Measurements from ENCODE around the gene HSD3B7.
A peak's percentile ranks its signal among the peaks of the same experiment; 100 is the strongest.

HSD3B7 gene

GRCh38 chr16:30957456-30958174, 27.4 kb upstream of the HSD3B7 start, which contains the start of gene SETD1A:
SETD1A (plus strand) TSS chr16:30957754; CDS start chr16:30958732, 978 bp downstream.
- peak; percentile 99 for DNase-seq

- no peak for DNase-seq
Measured at GRCh38 chr16:30958175-30959079, 26.6 kb upstream of the HSD3B7 start.

- DNase-seq = no peak
Measured at GRCh38 chr16:30961384-30961783, 23.6 kb upstream of the HSD3B7 start.

GRCh38 chr16:30963925-30964511, 21.0 kb upstream of the HSD3B7 start:
- DNase-seq = no peak

GRCh38 chr16:30964574-30965226, 20.3 kb upstream of the HSD3B7 start:
- DNase-seq = no peak

- DNase-seq = no peak
Measured at GRCh38 chr16:30965436-30965835, 19.6 kb upstream of the HSD3B7 start.

GRCh38 chr16:30966033-30966619, 18.9 kb upstream of the HSD3B7 start:
- no peak for DNase-seq

GRCh38 chr16:30967795-30968194, 17.2 kb upstream of the HSD3B7 start:
- no peak for DNase-seq

GRCh38 chr16:30969246-30969842, 15.7 kb upstream of the HSD3B7 start:
- DNase-seq = no peak

- DNase-seq = no peak
Measured at GRCh38 chr16:30971298-30971697, 13.7 kb upstream of the HSD3B7 start.

GRCh38 chr16:30972872-30973271, 12.1 kb upstream of the HSD3B7 start:
- DNase-seq = no peak

- DNase-seq = no peak
Measured at GRCh38 chr16:30974348-30974747, 10.7 kb upstream of the HSD3B7 start.

GRCh38 chr16:30976486-30976885, 8.5 kb upstream of the HSD3B7 start:
- DNase-seq = no peak

GRCh38 chr16:30977502-30977901, 7.5 kb upstream of the HSD3B7 start:
- peak; percentile 32 for DNase-seq

- no peak for DNase-seq
Measured at GRCh38 chr16:30979170-30980022, 5.6 kb upstream of the HSD3B7 start.

GRCh38 chr16:30980023-30980371, 5.0 kb upstream of the HSD3B7 start:
- DNase-seq = no peak

- DNase-seq = no peak
Measured at GRCh38 chr16:30980434-30980833, 4.6 kb upstream of the HSD3B7 start.

GRCh38 chr16:30980959-30981358, 4.0 kb upstream of the HSD3B7 start:
- DNase-seq = no peak

- no peak for DNase-seq
Measured at GRCh38 chr16:30982548-30983288, 2.3 kb upstream of the HSD3B7 start.

GRCh38 chr16:30983289-30983889, 1.6 kb upstream of the HSD3B7 start:
- no peak for DNase-seq
